GM18870 (cell line): ENCODE data around the gene PMEL.
"Not testable (repeated sequence)": the region's sequence is repeated elsewhere in the genome, so short reads cannot be mapped to it uniquely, and the experiment has no call there.

Experiments used
- ATAC-seq: cut with Tn5 transposase; IDR thresholded peaks from one replicate; pipeline ENCODE4 v1.9.1; 2021; ENCODE audit warnings: moderate library complexity; ENCODE audit not compliant: unreplicated experiment

Gene PMEL

GRCh38 chr12:55925870-55926737, 39.7 kb downstream of the PMEL start:
- ATAC-seq, result no peak

- no peak for ATAC-seq
Measured at GRCh38 chr12:55925371-55925770, 40.5 kb downstream of the PMEL start.

GRCh38 chr12:55923648-55924047, 42.2 kb downstream of the PMEL start:
- ATAC-seq, result not testable (repeated sequence)

- no peak for ATAC-seq
Measured at GRCh38 chr12:55922126-55922525, 43.7 kb downstream of the PMEL start.

- ATAC-seq, result not testable (repeated sequence)
Measured at GRCh38 chr12:55919032-55919431, 46.8 kb downstream of the PMEL start.

- ATAC-seq, result no peak
Measured at GRCh38 chr12:55915482-55915859, 50.4 kb downstream of the PMEL start.

- ATAC-seq, result no peak
Measured at GRCh38 chr12:55912908-55913307, 52.9 kb downstream of the PMEL start.

GRCh38 chr12:55909513-55909884, 56.3 kb downstream of the PMEL start:
- no peak for ATAC-seq

GRCh38 chr12:55908726-55909512, 56.9 kb downstream of the PMEL start:
- no peak for ATAC-seq

- ATAC-seq, result no peak
Measured at GRCh38 chr12:55906056-55906455, 59.8 kb downstream of the PMEL start.
